ENCODE results near the gene IQSEC1.

The IQSEC1 gene

DNA sequence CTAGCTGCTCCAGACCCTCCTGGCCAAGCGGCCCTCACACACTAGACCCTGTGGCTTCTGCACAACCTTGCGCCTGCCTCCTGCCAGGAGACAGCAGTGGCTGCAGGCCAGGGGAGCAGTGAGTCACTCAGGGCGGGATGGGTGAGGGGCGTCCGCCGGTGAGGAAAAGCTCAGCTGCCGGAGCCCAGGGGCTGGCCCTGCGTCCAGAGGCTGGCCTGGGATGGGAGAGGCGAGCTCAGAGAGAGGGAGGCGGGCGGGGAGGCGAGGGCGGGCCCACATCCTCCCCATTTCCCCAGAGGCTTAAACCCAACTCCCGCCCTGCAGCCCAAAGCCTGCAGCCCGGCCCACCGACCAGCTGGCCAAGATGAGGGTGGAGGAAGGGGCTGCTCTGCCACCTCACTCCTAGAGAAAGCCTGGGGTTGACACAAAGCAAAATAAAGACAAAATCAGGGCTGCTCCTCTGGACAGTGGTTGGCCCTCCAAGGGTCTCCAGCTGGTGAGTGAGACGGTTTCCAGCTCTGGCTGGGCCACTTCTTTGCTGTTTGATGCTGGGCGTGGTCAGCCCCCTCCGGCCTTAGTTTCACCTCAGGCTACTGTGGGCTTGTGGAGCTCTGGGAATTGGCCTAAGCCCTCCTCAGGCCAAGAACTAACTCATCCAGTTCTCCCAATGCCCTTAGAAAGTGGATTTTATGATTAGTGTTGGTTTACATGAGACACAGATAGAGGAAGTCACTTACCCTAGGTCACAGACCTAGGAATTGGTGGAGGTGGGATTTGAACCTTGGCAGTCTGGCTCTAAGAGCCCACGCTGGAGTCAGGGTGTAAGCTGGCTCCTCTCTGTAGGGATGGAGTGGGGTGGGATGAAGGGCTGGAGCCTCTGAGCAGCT is 50.6 kb downstream of the IQSEC1 start:
- Histone ChIP-seq H3K27me3 (ENCODE audit: control insufficient read depth in 3 of 3, insufficient read depth in 3 of 3, low read depth in 1 of 3, low read length in 3 of 3) (no peaks in the 10 kb centered on the region), H3K18ac (ENCODE audit: low read length) (peak overlapping the region; percentile 99), H2BK120ac (ENCODE audit: low read depth, low read length) (peak overlapping the region; percentile 29), H3K79me1 (ENCODE audit: low read depth, low read length) (no peaks in the 10 kb centered on the region), H3K4me3 (ENCODE audit: low read length in 2 of 2) (no peak overlapping the region), H3K4me2 (ENCODE audit: insufficient read depth, low read length, poor library complexity, severe bottlenecking) (no peak overlapping the region), H3K4me1 (ENCODE audit: control insufficient read depth in 2 of 2, insufficient read depth in 1 of 2, low read depth in 1 of 2, low read length in 2 of 2) (peaks cover 40 to 44% of the 10 kb centered on the region in 2 donors), H3K27ac (replicated peaks; ENCODE audit: low read length) (peak overlapping the region; percentile 54), H3K9me3 (replicated peaks in 1 of 2; ENCODE audit: control insufficient read depth in 2 of 2, insufficient read depth in 1 of 2, low read depth in 1 of 2, low read length in 2 of 2) (no peaks in the 10 kb centered on the region), H4K8ac (ENCODE audit: low read depth, low read length) (no peak overlapping the region), H2BK5ac (ENCODE audit: low read length) (peak overlapping the region; percentile 57), H2BK12ac (ENCODE audit: low read length) (no peak overlapping the region), H2AFZ (ENCODE audit: low read length) (peak overlapping the region; percentile 53), H3K4ac (ENCODE audit: low read length) (peak overlapping the region; percentile 87), H4K91ac (ENCODE audit: low read depth, low read length, poor library complexity) (no peak overlapping the region), H2AK5ac (ENCODE audit: low read depth, low read length) (peak overlapping the region; percentile 82), H3K36me3 (replicated peaks in 1 of 2; ENCODE audit: control insufficient read depth in 2 of 2, insufficient read depth in 2 of 2, low read length in 2 of 2) (no peaks in the 10 kb centered on the region), H3K23ac (ENCODE audit: low read depth, low read length, poor library complexity) (no peak overlapping the region), H3K9ac (ENCODE audit: low read depth, low read length, poor library complexity) (peak overlapping the region; percentile 88), H2BK15ac (ENCODE audit: low read length) (peak overlapping the region; percentile 90), H3K14ac (ENCODE audit: low read length) (peak overlapping the region; percentile 28)
- whole genome bisulfite sequencing, 2 donors (ENCODE audit: extremely low coverage in 2 of 2, insufficient read length in 2 of 2, insufficient replicate concordance in 1 of 2), result no CpG with 5 or more reads among the region's 20 CpGs
- DNase-seq (ENCODE audit: low spot score), result no peak

DNA sequence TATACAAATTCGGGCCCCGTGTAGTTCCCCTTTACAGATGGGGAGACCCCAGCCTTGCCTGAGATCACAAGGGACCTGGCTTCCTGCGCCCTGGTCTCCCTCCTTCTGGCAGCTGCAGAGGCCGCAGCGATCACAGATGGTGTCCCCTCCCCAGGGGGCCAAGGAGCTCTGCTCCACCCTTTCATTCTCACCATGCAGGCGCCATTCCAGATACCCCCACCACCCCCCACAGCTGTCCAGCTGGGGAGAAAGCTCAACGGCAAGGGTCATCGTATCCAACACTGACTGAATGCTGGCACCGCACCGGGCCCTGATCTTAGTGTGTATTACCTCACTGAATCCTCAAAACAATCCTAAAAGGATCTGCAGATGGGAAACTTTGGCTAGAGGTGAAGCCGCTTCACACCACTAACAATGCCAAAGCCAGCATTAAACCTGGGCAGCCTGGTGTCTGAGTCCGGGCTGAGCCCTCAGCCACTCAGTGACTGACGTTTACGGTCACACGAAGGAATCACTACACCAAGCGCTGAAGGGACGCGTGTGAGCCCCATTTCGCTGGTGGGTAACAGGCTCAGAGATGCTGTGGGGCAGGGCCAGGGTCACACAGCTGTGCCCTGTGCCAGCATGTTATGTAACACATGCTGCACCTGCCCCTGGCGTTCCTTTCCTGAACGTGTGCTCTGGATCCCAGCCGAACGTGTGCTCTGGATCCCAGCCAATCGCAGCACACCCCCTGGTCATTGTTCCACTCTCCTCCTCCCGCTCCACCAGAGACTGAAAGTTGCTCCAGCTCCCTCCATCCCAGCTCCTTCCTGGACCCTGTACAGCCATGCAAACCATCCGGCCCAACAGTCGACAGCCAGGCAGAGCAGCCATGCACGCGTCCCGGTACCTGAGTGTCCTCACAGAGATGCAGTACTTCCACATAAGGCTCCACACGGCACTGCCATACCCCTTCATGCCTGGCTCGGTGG is 51.8 kb downstream of the IQSEC1 start:
- no peak for DNase-seq (ENCODE audit: low spot score)
- WGBS, 2 donors (ENCODE audit: extremely low coverage in 2 of 2, insufficient read length in 2 of 2, insufficient replicate concordance in 1 of 2), result no CpG with 5 or more reads among the region's 32 CpGs
- no peak overlapping the region for H3K4me3 ChIP-seq (ENCODE audit: low read length in 2 of 2)

DNA sequence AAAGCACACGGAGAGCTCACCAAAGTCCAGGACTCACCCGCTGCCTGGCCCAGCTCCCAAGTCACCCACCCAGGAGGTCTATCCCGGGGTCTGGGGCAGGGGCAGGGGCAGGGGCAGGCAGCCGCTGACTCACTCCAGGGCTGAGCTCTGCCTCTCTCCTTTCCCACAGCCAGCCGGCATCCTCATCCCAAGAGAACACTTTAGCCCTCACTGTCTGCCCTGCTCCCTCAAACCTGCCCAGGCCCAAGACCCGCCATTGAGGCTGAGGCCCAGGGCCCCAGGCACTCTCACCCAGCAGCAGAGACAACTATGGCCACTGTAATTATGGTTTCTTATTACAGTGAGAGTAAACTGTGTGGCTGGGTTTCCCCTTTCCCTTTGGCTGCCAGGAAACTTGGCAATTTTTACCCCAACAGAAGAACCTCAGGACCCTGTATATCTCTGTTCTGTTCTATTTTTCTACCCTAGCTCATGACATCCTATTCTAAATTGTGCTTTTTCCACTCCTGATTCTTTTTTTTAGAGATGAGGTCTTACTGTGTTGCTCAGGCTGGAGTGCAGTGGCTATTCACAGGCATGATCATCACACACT is 53.0 kb downstream of the IQSEC1 start:
- H2BK15ac ChIP-seq (ENCODE audit: low read length), result peak overlapping the region; percentile 90
- H2BK120ac ChIP-seq (ENCODE audit: low read depth, low read length), result peak overlapping the region; percentile 85
- H2AFZ ChIP-seq (ENCODE audit: low read length), result no peak overlapping the region
- no peak overlapping the region for H4K8ac ChIP-seq (ENCODE audit: low read depth, low read length)
- H3K14ac ChIP-seq (ENCODE audit: low read length), result no peak overlapping the region
- H4K91ac ChIP-seq (ENCODE audit: low read depth, low read length, poor library complexity), result no peak overlapping the region
- H3K4ac ChIP-seq (ENCODE audit: low read length), result no peak overlapping the region
- H3K4me3 ChIP-seq (ENCODE audit: low read length in 2 of 2), result no peak overlapping the region
- H2AK5ac ChIP-seq (ENCODE audit: low read depth, low read length), result peak overlapping the region; percentile 99
- H2BK12ac ChIP-seq (ENCODE audit: low read length), result peak overlapping the region; percentile 63
- H3K4me1 ChIP-seq (ENCODE audit: control insufficient read depth in 2 of 2, insufficient read depth in 1 of 2, low read depth in 1 of 2, low read length in 2 of 2), result peaks cover 54% of the 10 kb centered on the region in 2 donors
- WGBS, 2 donors (ENCODE audit: extremely low coverage in 2 of 2, insufficient read length in 2 of 2, insufficient replicate concordance in 1 of 2), result no CpG with 5 or more reads among the region's 6 CpGs
- H3K9ac ChIP-seq (ENCODE audit: low read depth, low read length, poor library complexity), result no peak overlapping the region
- H3K36me3 ChIP-seq (replicated peaks in 1 of 2; ENCODE audit: control insufficient read depth in 2 of 2, insufficient read depth in 2 of 2, low read length in 2 of 2), result no peaks in the 10 kb centered on the region
- H3K27ac ChIP-seq (replicated peaks; ENCODE audit: low read length), result no peak overlapping the region
- peaks cover 3% of the 10 kb centered on the region for H3K79me1 ChIP-seq (ENCODE audit: low read depth, low read length)
- no peak for DNase-seq (ENCODE audit: low spot score)
- no peaks in the 10 kb centered on the region for H3K9me3 ChIP-seq (replicated peaks in 1 of 2; ENCODE audit: control insufficient read depth in 2 of 2, insufficient read depth in 1 of 2, low read depth in 1 of 2, low read length in 2 of 2)
- peak overlapping the region; percentile 40 for H3K23ac ChIP-seq (ENCODE audit: low read depth, low read length, poor library complexity)
- peak overlapping the region; percentile 62 for H2BK5ac ChIP-seq (ENCODE audit: low read length)
- peak overlapping the region; percentile 92 for H3K18ac ChIP-seq (ENCODE audit: low read length)
- no peaks in the 10 kb centered on the region for H3K27me3 ChIP-seq (ENCODE audit: control insufficient read depth in 3 of 3, insufficient read depth in 3 of 3, low read depth in 1 of 3, low read length in 3 of 3)
- H3K4me2 ChIP-seq (ENCODE audit: insufficient read depth, low read length, poor library complexity, severe bottlenecking), result no peak overlapping the region

More for the DNA sequence above, 51.8 kb downstream of the IQSEC1 start:
- Histone ChIP-seq H3K27ac (replicated peaks; ENCODE audit: low read length) (peak overlapping the region; percentile 54), H3K18ac (ENCODE audit: low read length) (peak overlapping the region; percentile 99), H3K27me3 (ENCODE audit: control insufficient read depth in 3 of 3, insufficient read depth in 3 of 3, low read depth in 1 of 3, low read length in 3 of 3) (no peaks in the 10 kb centered on the region), H4K91ac (ENCODE audit: low read depth, low read length, poor library complexity) (peak overlapping the region; percentile 50), H2BK5ac (ENCODE audit: low read length) (peak overlapping the region; percentile 57), H2AK5ac (ENCODE audit: low read depth, low read length) (peak overlapping the region; percentile 82), H3K23ac (ENCODE audit: low read depth, low read length, poor library complexity) (peak overlapping the region; percentile 1), H3K79me1 (ENCODE audit: low read depth, low read length) (peaks cover 3% of the 10 kb centered on the region), H3K9ac (ENCODE audit: low read depth, low read length, poor library complexity) (peak overlapping the region; percentile 87), H2AFZ (ENCODE audit: low read length) (no peak overlapping the region), H2BK120ac (ENCODE audit: low read depth, low read length) (peak overlapping the region; percentile 29), H3K14ac (ENCODE audit: low read length) (peak overlapping the region; percentile 28), H3K36me3 (replicated peaks in 1 of 2; ENCODE audit: control insufficient read depth in 2 of 2, insufficient read depth in 2 of 2, low read length in 2 of 2) (no peaks in the 10 kb centered on the region), H3K4me2 (ENCODE audit: insufficient read depth, low read length, poor library complexity, severe bottlenecking) (no peak overlapping the region), H2BK12ac (ENCODE audit: low read length) (peak overlapping the region; percentile 93), H3K4ac (ENCODE audit: low read length) (peak overlapping the region; percentile 87), H2BK15ac (ENCODE audit: low read length) (peak overlapping the region; percentile 90), H4K8ac (ENCODE audit: low read depth, low read length) (peak overlapping the region; percentile 70), H3K9me3 (replicated peaks in 1 of 2; ENCODE audit: control insufficient read depth in 2 of 2, insufficient read depth in 1 of 2, low read depth in 1 of 2, low read length in 2 of 2) (no peaks in the 10 kb centered on the region), H3K4me1 (ENCODE audit: control insufficient read depth in 2 of 2, insufficient read depth in 1 of 2, low read depth in 1 of 2, low read length in 2 of 2) (peaks cover 45 to 46% of the 10 kb centered on the region in 2 donors)
